ENCODE results near the gene ADAMTS2. TPM values are rescaled to one million over a fixed set of nuclear protein-coding genes. Genes with fewer than 3 reads are reported as not detected.

ADAMTS2 gene
- total RNA-seq (2014; rRNA removed; shearing (Covaris generic)): 0.19 and 0.58 TPM in 2 replicates

GRCh38 chr5:179345433-179346321 is at the start of gene ADAMTS2:
Gene ADAMTS2 (minus strand): TSS chr5:179345461. CDS start chr5:179345328, 133 bp downstream.

Small RNA genes lying within 50 kb of the gene (small RNA-seq; reads per million reads assigned to genes)
- gene AC109479.2: not detected

Other genes with a start within 250 kb of the ADAMTS2 start
- gene RUFY1, start 205.1 kb upstream of the ADAMTS2 start, total RNA-seq (2014; rRNA removed; shearing (Covaris generic)): 40.6 and 48.9 TPM in 2 replicates